Hematopoietic multipotent progenitor cell treated with erythropoietin and hydrocortisone succinate and interleukin-3 and kit ligand, for 4 days (in vitro differentiated cells): ENCODE data around the gene TMEM209.
"Not testable (repeated sequence)": the region's sequence is repeated elsewhere in the genome, so short reads cannot be mapped to it uniquely, and the experiment has no call there.

Experiments used
- DNase-seq: peaks from one replicate; pipeline ENCODE4 v3.0.0-alpha.2; 2015

Gene TMEM209

DNA sequence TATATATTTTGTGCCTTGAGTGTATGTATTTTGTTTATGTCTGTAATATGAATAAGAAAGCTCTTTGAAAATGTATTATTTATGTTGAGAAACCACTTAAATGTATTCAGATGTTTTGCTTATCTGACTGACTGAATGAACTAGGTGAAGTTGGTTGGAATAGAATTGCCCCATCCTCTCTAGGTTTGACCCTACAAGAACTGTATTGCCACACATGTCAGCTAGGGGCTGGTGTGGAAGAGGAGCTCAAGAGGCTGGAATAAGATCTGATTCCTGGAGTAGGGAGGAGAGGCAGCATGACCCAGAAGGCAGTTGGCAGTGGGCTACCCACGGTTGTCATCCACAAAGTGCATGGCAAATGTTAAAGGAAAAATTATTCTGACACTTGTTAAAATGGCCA lies 11.5 kb upstream of the TMEM209 start:
- DNase-seq = no peak

DNA sequence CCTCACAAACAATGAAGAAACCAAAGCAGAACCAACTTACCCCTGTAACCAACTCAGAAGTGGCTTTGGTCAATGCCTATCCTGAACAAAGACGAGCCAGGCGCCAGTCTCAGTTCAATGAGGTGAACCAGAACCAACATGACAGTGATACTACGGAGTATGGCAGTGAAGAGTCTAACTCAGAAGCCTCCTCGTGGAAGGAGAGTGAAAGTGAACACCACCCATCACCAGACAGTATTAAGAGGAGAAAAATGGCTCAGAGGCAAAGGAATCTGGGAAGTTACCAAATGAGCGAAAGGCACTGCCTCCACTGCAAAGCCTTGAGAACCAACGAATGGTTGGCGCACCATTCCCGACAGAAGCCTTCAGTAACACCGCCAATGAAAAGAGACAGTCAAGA lies 10.8 kb upstream of the TMEM209 start:
- no peak for DNase-seq

DNA sequence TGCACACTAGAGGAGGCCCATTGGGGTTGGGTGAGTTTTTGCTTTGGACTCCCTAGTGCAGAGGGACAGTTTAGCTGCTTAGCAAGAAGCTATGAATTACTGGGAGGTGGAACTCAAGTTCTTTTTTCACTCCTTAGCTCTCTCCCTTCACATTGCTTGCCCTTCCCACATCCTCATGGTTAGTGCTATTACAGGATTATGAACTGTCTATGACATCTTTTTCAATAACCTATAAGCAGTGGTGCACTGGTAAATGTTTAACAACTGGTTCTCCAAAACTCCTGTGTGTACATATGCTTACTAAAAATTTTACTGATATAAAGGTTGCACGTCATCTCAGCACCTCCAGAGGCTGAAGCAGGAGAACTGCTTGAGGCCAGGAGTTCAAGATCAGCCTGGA lies 8.6 kb upstream of the TMEM209 start:
- no peak for DNase-seq

DNA sequence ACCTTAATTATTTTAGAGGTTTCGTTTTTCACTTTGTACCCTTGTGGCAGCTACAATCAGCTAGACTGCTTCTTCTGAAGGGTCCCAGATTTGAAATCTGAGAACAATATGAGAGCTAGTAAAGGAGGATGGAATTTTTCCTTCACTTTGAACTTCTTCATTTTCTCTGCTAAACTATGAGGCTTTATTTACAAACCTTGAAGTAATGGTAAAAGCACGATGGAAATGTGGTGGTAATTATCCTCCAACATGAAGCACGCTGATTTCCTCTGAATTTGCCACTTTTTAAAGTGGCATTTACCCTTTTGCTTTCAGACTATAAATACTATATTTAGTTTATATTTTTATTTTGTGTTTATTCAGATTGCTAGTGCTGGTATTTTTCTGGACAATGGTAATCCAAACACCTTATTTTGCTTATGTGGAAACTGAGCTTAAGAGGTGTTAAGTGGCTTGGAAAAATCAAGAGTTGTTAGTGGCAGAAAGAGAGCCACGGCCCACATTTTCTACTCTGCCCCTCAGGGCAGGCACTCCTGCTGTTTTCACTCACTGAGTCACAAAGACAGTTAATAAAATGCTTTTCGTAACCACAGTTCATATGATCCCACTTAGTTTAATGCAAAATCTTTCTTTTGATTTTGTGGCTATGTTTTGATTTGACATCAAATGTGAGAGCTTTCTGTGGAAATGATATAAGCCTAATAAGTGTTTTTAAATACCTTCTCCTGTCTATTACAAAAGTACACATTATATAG lies 5.2 kb upstream of the TMEM209 start:
- no peak for DNase-seq

DNA sequence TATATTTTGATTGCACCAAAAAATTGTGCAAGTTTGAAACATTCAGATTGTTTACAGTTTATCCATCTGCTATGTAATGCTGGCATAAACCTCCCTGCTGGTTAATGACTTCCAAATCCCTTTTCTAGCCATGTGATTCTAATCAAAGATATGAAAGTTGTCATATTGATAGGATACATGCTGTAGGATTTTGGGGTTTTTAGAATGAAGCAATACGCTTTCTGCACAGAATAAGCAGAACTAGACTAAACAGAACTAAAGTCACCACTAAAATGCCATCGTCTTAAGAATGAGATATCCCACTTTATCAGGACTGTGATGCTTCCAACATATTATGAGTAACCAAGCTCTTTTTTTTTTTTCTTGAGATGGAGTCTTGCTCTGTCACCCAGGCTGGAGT lies 3.3 kb upstream of the TMEM209 start:
- no peak for DNase-seq

DNA sequence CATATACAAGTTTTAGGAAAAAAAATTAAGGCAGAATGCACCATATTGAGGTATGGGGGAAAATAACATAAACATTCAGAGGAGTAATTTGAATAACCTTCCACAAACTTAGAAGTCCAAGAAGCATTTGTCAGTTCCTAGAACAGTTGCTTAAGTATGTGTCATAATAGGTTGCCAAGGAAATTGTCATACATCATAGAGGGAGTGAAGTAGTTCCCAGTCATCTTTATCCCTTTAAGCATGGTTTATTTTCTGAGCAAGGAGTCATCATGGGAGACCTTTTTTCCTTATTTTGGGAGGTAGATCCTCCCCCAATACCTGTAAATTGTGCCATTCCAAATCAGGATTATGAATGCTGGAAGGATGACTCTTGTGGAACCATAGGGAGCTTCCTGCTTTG lies 2.4 kb upstream of the TMEM209 start, which contains the start of gene SSMEM1:
Gene SSMEM1 (plus strand): TSS at position 219 of the 400 bp plus-strand sequence. CDS start 51 bp downstream, at position 270.
- peak; percentile 20 for DNase-seq

DNA sequence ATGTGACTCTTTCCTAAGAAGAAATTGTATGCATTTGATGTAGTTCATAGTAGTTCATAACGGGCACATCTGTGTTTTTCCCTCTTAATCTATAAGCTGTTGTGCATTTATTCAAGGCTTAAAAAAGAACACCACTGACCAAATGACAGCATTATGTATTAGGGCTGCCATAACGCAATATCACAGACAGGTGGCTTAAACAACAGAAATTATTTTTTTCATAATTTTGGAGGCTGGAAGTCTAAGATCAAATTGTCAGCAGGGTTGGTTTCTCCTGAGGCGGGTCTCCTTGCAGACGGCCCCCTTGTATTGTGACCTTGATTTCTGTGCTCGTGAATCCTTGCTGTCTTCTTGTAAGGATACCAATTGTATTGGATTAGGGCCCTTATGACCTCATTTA lies 1.8 kb upstream of the TMEM209 start:
- peak; percentile 39 for DNase-seq

DNA sequence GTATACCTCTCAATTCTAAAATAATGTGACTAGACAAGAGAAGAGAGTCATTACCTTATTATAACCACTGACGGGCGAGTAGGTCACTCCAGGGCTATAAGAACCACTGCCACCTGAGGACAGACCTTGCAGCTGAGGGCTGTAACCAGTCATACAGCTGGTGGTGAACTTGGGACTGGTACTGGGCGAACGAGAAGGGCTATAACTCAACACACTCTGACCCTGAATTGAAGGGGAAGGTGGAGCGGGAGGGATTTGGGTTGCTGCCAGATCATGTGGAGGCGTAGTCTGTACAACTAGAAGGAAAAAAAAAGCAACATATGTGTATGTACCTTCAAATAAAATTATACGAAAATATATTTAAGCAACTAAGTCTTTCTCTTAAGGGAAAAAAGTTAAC lies 3.4 kb downstream of the TMEM209 start:
- DNase-seq = peak; percentile 21

DNA sequence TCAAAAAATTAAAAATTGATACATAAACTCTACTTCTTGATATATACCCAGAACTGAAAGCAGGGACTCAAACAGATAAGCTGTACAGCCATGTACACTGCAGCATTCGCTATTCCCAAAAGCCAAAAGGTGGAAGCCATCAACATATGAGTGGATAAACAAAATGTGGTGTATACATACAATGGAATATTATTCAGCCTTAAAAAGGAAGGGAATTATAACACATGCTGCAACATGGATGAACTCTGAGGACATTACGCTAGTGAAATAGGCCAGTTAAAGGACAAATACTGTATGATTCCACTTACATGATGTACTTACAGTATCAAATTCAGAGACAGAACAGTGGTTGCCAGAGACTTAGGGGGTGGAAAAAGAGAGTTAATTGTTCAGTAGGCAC lies 8.1 kb downstream of the TMEM209 start:
- DNase-seq = no peak

DNA sequence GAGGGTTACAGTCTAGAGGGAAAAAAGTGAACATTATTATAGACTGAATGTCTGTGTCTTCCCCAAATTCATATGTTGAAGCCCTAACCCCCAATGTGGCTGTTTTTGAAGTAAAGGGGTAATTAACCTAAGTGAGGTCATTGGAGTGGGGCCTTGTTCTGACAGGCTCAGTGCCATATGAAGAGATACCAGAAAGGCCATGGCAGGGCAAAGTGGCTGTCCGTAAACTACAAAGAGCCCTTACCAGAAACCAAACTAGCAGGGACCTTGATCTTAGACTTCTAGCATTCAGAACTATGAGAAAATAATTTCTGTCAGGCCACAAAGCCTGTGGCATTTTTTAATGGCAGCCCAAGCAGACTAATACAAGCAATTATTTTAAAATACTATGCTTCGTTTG lies 8.7 kb downstream of the TMEM209 start:
- DNase-seq = no peak

DNA sequence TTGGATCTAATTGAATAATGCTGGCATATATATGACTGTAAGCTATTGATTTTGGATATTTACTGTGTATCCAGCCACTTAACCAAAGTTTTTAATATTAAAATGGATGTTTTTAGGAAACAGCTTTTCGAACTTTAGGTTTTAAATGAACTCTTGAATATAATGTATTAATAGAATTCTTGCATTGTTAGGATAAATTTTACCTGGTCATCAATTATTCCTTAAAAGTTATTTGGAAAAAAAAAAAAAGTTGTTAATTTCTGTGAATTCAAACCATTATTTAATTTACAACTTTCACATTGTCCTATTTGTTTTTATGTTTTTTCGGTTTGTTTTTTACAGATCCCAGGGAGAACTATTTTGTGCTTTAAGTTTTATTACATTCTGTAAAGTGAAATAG lies 9.8 kb downstream of the TMEM209 start:
- no peak for DNase-seq

DNA sequence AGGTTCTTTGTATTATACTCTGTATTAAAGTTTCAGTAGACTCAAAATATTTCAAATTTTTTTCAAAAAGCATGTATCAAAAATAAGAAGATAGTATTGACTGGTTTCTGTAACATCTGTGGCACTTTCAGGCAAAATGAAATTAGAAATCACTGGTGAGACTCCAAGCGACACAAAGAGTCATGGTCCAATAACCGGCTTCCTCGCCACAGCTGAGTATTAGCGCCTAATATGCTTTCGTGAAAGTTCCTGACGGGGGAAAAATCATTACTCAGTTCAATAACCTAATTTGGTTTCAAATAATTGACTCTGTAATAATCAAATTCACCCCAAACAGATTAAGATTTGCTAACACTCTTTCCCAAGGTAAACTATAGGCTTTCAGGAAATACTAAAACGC lies 13.4 kb downstream of the TMEM209 start:
- no peak for DNase-seq

DNA sequence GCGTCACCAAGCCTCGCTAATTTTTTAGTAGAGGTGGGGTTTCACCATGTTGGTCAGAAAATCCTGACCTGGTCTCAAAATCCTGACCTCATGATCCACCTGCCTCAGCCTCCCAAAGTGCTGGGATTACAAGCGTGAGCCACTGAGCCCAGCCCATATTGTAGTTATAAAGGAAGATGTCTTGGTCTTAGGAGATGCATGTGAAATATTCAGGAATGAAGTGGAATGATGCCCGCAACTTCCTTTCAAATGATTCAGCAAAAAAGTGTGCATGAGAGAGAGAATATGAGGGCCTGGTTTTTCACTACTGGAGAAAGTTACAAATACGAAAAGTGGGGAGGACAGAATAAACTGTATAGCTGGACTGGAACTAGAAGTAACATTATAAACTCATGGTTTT lies 15.9 kb downstream of the TMEM209 start:
- DNase-seq = no peak

DNA sequence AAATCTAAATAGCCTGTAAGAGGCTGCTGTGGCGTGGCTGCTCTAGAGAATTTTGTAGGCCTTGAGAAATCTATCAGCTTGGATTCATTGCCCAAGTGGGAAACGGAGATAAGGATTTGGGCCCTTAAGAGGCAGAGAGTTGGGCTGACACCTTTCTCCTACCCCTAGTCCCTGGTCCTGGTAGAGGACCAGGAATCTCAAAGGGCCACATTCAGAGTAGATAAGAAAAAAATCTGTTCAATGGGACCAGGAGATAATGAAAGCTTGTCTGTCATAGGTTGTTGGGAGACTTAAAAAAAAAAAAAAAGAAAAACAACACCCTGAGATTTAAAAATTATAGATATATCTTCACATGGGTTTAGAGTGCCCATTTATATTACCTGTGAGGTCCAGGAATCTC lies 17.8 kb downstream of the TMEM209 start:
- peak; percentile 14 for DNase-seq

DNA sequence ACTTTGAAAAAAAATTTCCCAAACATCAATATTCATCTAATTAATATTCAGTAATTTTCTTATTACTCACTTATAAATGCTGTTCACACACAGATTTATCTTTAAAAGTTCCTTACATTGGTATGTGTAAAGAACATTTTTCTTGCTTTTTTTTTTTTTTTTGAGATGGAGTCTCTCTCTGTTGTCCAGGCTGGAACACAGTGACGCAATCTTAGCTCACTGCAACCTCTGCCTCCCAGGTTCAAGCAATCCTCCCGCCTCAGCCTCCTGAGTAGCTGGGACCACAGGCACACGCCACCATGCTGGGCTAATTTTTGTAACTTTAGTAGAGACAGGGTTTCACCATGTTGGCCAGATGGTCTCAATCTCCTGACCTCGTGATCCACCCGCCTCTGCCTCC lies 20.9 kb downstream of the TMEM209 start:
- not testable (repeated sequence) for DNase-seq

DNA sequence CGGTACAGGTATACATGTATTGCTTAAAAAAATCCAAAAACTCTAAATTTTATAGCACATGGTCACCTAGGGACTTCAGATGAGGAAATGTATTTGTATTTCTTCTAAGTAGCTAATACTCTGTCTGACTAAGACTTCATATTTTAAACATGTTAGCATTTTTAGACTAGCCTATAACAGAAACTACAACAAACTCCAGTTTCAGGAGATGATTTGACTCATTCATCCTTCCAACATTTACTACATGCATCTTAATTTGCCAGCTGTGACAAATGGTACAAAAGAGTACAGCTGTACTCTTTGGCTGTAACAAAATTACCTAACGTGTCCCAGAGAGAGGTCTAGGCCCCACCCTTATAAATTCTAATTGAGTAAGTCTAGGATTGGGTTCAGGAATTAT lies 22.2 kb downstream of the TMEM209 start:
- DNase-seq = no peak

DNA sequence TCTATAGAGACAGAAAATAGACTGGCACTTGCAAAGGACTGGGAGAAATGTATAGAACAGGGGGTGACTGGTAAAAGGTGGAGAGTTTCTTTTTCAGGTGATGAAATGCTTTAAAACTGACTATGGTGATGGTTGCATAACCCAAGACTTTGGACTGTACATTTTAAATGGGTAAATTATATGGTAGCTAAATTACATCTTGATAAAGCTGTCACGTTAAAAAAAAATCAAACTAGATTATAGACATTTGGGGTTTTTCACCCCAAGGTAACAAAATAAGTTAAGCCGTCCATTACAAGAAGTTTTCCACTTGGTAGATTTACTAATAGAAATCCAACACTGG lies 24.0 kb downstream of the TMEM209 start:
- no peak for DNase-seq

DNA sequence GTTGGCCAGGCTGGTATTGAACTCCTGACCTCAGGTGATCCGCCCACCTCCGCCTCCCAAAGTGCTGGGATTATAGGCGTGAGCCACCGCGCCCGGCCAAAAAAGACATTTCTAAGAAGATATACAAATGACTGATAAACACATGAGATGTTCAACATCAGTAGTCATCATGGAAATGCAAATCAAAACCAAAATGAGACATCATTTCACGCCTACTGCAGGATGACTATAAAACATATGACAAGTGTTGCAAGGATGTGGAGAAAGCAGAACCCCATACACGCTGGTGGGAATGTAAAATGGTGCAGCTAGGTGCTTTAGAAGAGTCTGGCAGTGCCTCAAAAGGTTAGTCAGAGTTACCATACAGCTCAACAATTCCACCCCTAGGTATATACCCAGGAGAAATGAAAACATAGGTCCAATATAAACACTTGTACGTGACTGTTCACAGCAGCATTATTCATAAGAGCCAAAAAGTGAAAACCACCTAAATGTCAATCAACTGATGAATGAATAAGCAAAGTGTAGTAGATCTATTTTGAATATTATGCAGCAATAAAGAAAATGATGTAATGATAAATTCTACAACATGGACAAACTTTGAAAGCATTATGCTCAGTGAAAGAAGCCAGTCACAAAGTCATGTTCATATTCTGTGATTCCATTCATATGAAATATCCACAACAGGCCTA lies 24.5 kb downstream of the TMEM209 start:
- no peak for DNase-seq

DNA sequence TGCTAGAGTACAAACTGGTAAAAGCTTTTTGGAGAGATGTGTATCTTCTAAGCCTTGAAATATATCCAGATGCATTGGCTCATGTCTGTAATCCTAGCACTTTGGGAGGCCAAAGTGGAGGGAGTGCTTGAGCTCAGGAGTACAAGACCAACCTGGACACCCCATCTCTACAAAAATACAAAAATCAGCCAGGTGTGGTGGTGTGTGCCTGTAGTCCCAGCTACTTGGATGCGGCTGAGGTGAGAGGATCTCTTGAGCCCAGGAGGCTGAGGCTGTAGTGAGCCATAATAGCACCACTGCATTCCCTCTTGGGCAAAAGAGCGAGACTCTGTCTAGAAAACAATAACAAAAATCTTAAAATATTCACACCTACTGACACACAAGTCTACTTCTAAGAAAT lies 25.6 kb downstream of the TMEM209 start:
- no peak for DNase-seq

DNA sequence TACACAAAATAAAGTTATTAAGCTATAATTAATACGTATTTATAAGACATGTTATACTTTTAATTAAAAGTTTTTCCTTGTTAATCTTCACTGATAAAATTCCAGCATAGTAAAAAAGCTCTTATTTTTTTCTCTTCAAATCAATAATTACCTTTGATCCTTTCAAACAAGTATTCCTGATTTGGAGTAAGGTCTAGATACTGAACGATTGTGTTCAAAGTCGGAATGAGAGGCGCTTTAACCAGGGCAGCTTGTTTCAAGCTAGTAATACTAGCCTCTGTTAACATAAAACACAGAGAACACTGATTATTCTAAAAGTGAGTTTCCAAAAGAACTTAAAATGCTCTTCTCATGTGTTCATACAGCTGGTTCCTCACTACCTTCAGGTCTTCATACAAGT lies 27.0 kb downstream of the TMEM209 start:
- no peak for DNase-seq

DNA sequence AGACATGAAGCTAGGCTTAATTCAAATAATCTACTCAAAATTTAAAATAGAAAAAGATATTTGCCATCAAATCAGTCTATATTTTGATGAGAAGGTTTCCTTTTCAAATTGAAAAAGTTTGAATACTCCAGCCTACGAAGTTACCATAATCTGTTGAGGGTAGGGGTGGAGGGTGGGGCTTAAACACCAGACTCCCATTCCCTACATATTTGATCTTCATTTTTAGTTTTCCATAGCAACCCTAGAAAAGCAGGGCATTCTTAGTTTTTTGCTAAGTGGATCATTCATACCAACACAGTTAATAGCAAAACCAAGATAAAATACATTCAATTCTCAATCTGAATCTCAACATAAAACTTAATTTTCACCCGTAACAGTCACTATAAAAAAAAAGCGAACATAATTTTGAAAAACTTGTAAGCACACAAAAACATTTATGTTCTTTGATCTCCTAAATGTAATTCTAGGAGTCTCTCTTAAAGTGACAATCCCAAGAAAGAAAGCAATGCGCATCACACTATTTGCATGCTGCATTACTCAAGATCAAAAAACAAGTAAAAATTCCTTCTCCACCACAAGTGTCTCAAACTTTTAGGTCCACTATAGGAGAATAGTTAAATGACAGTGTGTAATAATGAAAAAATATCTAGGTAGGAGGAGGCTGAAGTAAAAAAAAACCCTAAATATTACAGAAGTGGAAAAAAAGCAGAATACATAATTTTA lies 30.8 kb downstream of the TMEM209 start:
- no peak for DNase-seq

DNA sequence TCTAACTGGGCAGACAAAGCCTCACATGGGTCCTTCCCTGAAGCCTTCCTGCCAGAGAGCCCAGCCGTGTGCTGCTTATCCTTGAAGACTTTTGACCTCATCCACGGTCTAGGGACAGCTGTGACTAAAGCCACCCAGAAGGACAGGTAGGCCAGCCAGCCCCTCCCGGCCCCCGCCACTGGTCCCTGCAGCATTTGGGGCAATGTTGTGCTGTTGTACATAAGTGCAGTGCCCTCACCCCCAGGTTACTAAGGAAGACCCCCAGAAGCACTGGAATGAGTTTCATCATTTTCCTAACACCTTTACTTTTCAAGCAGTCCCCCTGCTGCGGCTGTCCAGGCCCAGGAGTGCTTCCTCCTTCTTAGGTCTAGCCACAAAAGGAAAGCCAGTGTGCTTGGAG lies 43.0 kb downstream of the TMEM209 start:
- no peak for DNase-seq

DNA sequence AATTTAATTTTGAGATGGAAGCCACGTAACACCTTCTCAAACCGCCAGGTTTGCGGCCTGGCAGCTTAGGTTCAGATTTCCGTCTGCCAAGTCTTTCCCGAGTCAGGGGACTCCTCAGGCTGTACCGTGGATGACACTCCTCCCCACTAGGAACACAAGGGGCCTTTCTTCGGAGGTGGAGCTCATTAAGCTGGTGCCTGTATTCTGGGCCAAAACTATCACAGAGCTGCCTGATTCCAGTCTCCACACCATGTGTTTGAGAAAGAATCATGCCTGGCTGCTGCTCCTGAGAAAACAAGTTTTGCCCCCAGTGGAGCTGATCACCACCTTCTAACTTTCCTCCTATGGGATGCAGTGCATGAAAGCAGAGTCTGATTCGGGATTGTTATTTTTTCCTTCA lies 44.8 kb downstream of the TMEM209 start:
- no peak for DNase-seq

DNA sequence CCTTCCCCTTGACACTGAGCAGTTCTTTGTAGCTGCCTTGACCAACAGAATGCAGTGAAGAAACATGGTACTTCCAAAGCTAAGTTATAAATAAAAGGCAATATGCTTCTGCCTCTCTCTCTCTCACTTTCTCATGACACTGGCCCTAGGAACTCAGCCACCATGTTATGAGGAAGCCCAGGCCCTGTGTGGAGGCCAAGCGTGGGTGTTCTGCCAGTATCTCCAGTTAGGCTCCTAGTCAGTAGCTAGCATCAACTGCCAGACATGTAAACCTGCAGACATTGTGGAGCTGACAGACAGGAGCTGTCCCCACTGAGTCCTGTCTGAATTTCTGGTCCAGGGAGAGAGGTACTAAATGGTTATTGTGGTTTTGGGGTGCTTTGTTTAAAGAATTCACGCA lies 45.2 kb downstream of the TMEM209 start:
- no peak for DNase-seq
